GM12865 (cell line): ENCODE measurements around the gene TRABD2B.

ENCODE experiments used
- DNase-seq: peaks from one replicate; pipeline ENCODE4 v3.0.0; 2010; ENCODE audit warnings: low read depth
- H3K4me3 ChIP-seq: 2 replicates; pipeline ENCODE4 v1.5.1; 2011; ENCODE audit warnings: mild to moderate bottlenecking, low read depth, low read length, control low read depth
- CTCF ChIP-seq: IDR thresholded peaks from 2 replicates; pipeline ENCODE4 v1.5.1; 2011; ENCODE audit warnings: low read length, control low read depth, low read depth, inconsistent platforms; ENCODE audit not compliant: insufficient read depth; ENCODE audit errors: missing control alignments

Gene TRABD2B

DNA sequence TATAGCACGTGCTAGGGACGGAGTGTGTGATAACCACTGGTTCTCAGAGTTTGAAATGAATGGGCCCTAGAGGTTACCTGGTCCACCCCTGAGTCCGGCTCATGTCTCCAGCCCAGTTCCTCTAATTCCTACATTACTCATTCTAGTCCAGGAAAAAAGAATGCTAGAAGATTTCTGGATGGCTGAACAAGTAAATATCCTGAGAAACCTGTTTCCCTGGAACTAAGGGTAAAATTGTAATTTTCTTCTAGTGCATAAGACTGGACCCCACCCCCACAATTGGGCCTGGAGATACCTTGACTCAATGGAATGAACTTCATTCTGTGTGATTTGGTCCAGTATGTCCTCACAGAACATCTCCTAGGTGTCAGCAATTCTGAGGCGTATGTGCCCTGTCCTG, 208.4 kb downstream of the TRABD2B start:
- H3K4me3 ChIP-seq, result no peak overlapping the region
- DNase-seq, result no peak
- TF ChIP-seq CTCF, result no peak

DNA sequence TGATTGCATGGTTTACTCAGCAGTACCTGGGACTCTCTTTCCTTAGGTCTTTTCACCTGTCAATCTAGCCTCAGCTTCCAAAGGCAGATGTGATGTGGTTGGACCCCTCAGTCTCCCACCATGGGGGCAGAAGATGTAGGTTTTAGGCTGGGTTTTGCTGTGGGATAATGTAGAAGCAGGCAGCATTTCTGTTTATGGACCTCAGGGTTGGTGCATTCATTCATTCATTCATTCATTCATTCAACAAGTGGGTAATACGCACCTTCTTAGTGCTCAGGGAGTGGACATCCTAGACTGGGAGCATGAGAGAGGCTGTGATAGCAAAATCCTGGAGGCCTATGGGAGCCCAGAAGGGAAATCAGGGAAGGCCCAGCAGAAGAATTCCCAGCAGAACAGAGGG, 209.6 kb downstream of the TRABD2B start:
- no peak overlapping the region for H3K4me3 ChIP-seq
- DNase-seq, result no peak
- TF ChIP-seq CTCF, result no peak

GRCh38 chr1:47786316-47786715, 210.9 kb downstream of the TRABD2B start:
- H3K4me3 ChIP-seq, result no peak overlapping the region
- no peak for DNase-seq
- no peak for TF ChIP-seq CTCF

- no peak for DNase-seq
- H3K4me3 ChIP-seq, result no peak overlapping the region
- no peak for TF ChIP-seq CTCF
Measured at GRCh38 chr1:47785561-47786271, 211.5 kb downstream of the TRABD2B start.

DNA sequence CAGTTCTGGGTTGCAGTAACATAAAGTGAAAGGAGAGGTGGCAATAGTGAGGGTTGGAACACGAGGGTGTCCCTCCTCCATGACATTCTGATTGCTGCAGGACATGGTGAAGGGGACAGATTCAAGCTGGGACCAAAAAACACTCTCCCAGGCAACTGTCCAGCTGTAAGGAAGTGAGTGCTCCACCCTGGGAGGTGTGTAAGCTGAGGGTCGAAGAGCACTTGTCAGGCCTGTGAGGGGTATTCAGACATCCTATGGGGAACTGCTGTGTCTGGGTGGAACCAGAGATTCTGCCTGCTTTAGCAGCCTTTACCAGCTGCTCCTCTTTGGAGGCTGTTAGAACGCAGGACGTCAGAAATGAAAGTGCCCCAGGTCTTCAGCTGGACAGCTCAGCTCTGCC, 212.1 kb downstream of the TRABD2B start:
- no peak overlapping the region for H3K4me3 ChIP-seq
- DNase-seq, result no peak
- no peak for TF ChIP-seq CTCF

- H3K4me3 ChIP-seq, result no peak overlapping the region
- TF ChIP-seq CTCF, result no peak
- no peak for DNase-seq
Measured at GRCh38 chr1:47784497-47784822, 212.7 kb downstream of the TRABD2B start.

DNA sequence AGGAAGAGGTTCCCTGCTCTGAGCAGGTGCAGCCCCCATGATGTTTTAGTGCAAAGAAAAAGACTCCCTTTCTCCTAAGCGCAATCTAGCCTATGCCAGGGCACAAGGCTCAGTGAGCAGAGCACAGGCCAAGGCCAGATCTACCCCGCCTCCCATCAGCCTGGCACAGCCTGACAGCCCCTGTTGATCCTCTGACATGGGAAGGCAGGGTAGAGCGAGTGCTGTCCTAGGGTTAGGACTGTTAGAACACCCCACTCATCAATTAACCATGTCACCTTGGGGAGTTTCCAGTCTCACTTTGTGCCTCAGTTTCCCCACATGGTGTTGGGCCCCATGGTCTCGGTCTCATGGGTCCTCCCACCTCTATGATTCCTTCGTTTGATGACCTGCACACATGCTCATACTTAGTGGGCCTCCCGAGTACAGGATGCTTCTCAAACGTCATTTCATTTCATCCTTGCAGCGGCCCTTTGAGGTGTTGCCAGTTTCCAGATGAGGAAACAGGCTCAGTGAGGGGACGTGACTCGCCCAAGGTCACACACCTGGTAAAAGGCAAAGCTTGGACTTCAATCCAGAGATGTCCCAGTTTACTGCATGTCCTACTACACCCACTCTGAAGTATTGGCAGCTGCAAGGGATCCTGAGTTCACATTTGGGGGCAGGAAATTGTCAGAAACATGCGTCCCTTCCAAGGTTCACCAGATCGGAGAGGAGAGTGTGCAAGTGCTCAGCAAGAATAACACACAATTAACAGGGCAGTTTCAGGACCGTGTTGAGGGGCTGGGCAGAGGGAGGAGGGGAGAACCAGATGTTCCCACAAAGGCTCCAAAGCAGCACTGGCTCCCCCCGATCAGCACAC, 213.3 kb downstream of the TRABD2B start:
- H3K4me3 ChIP-seq, result no peak overlapping the region

More for the DNA sequence above, 213.3 kb downstream of the TRABD2B start:
- TF ChIP-seq CTCF, result no peak
- no peak for DNase-seq
